WI38 (cell line): Measurements from ENCODE around the gene TTLL4.
"Not testable (repeated sequence)": the region's sequence is repeated elsewhere in the genome, so short reads cannot be mapped to it uniquely, and the experiment has no call there.

Experiments used
- H3K4me3 ChIP-seq: 2 replicates; pipeline ENCODE4 v1.5.1; 2011; ENCODE audit warnings: low read depth, mild to moderate bottlenecking, control low read depth, low read length
- CTCF ChIP-seq: IDR thresholded peaks from 2 replicates; pipeline ENCODE4 v1.5.1; 2012; ENCODE audit warnings: low read depth, mild to moderate bottlenecking, control low read depth, low read length

The TTLL4 gene

GRCh38 chr2:218754781-218755180 is 44.1 kb downstream of the TTLL4 start:
- no peak for TF ChIP-seq CTCF
- H3K4me3 ChIP-seq: no peak overlapping the region

GRCh38 chr2:218755198-218755566 is 44.5 kb downstream of the TTLL4 start:
- no peak for TF ChIP-seq CTCF
- no peak overlapping the region for H3K4me3 ChIP-seq

- TF ChIP-seq CTCF: no peak
- no peak overlapping the region for H3K4me3 ChIP-seq
Observed at GRCh38 chr2:218755567-218756404, 45.2 kb downstream of the TTLL4 start.

- TF ChIP-seq CTCF: no peak
- H3K4me3 ChIP-seq: no peak overlapping the region
Observed at GRCh38 chr2:218756599-218757377, 46.2 kb downstream of the TTLL4 start.

GRCh38 chr2:218761795-218762194 is 51.2 kb downstream of the TTLL4 start:
- H3K4me3 ChIP-seq: no peak overlapping the region
- no peak for TF ChIP-seq CTCF

GRCh38 chr2:218772759-218773158 is 62.1 kb downstream of the TTLL4 start:
- not testable (repeated sequence) for H3K4me3 ChIP-seq

GRCh38 chr2:218773881-218774280 is 63.2 kb downstream of the TTLL4 start:
- TF ChIP-seq CTCF: no peak
- H3K4me3 ChIP-seq: no peak overlapping the region
